HG02759 (cell line): ENCODE results near the gene UBA52.
"Not testable (repeated sequence)": the region's sequence is repeated elsewhere in the genome, so short reads cannot be mapped to it uniquely, and the experiment has no call there.

Source experiments
- ATAC-seq: cut with Tn5 transposase; IDR thresholded peaks from one replicate; pipeline ENCODE4 v1.9.1; 2021; ENCODE audit warnings: mild to moderate bottlenecking, moderate library complexity; ENCODE audit not compliant: unreplicated experiment

Gene UBA52

DNA sequence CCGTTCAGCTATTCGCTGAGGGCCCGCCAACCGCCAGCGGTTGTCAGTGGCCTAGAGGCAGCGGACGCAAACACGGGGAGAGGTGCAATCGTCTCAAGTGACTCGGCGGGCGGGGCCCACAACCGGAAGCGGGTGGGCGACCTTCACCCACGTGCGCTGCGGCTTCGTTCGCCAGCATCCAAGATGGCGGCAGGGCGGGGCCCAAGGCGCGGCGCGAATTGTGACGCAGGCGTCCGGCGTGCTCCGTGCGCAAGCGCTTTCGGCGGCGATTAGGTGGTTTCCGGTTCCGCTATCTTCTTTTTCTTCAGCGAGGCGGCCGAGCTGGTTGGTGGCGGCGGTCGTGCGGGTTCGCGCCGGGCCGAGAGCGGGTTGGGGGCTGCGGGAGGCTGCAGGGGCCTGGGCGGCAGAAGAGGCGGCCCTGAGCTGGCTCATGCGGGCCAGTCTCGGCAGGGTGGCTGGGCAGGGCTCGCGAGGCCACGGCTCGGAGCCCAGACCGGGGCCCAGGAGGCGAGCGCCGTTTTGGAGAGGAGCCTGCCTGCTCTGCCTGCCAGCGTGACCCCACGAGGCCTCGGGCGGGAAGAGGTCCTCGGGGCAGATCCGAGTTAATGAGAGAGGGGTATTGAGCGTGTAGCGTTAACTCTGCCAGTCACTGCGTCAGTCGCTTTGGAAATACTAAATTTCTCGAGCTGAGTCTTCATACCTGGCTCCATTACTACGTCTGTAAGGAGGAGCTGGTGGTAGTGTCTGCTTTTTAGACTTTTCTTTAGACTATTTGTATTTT lies at the start of gene UBA52:
TSS of gene UBA52 (plus strand) at position 294 of the 781 bp plus-strand sequence. CDS start 1,444 bp downstream, outside the sequence.
- peak; percentile 94 for ATAC-seq

DNA sequence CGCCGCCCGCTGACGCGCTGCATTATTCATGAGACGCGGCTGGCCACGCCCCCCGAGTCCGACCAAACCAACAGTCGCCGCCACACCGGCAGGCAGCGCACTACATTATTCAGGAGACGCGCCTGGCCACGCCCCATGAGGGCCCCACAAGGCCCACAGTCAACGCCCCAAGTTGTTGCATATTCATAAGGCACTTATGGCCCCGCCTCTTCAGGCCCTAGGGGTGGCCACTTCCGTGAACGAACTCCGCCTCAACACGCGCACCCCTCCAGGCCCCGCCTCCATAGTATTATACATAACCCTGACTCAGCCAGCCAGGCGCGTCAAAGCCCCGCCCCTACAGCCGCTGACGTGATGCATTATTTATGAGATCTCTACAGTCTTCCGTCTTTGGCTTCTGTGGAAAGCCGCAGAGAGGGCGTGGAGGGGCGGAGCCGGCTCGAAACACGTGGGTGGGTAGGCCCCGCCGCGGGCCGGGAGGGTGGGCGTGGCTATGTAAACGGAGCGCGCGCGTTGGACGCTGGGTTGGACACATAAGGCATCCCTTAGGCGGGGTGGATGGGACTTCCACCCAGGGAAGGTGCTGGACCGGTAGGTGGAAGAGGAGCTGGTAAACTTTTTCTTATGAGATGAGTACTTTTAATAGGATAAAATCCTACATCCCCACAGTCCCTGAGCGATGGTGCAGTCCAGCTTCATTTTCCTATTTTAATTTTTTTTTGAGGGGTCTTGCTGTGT lies 49.4 kb upstream of the UBA52 start:
- peak; percentile 84 for ATAC-seq

DNA sequence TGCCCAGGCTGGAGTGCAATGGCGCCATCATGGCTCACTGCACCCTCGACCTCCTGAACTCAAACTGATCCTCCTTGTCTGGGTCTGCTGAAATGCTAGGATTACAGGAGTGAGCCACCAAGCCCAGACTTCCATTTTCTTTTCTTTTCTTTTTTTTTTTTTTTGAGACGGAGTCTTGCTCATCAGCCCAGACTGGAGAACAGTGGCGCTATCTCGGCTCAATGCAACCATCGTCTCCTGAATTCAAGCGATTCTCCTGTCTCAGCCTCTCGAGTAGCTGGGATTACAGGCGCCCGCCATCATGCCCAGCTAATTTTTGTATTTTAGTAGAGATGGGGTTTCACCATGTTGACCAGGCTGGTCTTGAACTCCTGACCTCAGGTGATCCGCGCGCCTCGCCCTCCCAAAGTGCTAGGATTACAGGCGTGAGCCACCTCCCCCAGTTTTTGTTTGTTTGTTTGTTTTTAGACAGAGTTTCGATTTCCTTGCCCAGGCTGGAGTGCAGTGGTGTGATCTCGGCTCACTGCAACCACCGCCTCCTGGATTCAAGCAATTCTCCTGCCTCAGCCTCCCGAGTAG lies 48.7 kb upstream of the UBA52 start:
- ATAC-seq, result not testable (repeated sequence)

DNA sequence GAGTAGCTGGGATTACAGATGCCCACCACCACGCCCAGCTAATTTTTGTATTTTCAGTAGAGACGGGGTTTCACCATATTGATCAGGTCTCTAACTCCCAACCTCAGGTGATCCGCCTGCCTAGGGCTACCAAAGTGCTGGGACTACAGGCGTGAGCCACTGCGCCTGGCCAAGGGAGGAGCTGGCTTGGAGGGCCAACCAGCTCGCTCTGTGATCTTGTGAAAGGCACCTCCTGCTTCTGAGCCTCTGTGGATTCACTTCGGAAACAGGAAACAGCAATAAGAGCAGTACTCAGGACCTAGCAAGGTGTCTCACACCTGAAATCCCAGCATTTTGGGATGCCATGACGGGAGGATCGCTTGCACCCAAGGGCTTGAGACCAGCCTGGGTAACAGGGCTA lies 47.8 kb upstream of the UBA52 start:
- ATAC-seq, result no peak

DNA sequence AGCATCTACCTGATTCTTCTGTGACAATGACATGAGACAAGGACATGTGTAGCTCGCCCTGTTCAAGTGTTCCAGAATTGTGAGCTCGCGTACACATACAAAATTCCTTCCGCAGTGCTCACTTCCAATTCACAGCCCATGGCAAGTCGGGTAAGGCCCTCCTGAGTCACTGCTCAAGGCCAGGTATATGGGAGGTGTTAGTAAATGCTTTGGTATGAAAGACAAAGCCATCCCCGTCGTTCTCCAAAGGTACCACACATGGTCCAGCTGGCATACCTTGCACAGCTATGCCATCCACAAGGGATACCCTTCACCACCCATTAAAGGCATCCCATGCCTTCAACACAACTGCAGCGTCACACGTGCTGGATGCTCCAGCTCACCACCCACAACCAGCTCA lies 45.3 kb upstream of the UBA52 start:
- no peak for ATAC-seq

DNA sequence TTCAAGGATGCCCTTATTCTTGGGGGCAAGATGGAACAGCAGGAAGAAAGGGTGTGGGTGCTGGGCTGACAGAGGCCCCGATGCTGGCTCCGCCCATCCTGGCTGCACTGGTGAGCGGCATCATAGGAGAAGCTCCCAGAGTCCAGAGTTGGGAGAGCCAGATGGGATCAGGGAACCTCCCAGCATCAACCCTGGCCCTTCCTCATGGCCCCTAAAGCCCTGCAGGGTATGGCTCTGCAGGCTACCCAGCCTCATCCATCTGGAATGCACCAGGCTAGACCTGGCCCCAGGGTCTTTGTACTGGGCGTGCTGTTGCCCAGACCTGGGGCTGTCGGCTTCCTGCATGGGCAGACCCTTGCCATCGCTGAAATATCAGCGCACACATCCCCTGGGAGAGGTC lies 41.9 kb upstream of the UBA52 start:
- no peak for ATAC-seq

DNA sequence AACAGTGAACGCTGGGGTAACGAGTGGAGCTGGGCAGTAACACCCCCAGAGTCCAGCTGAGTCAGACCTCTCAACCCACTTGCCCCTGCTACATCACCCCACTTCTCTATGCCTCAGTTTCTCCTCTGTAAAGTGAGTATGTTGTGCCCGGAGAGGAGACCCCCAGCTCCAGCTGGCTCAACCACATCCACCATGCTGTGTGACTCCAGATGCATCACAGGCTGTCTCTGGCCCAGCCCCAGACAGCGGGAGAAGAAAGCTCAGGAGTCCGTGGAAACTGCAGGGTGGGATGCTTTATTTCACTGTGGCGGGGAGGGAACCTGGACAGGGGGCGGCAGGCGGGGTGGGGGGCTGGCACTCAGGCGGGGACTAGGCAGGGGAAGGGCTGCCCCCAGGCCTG lies 40.2 kb upstream of the UBA52 start:
- no peak for ATAC-seq

DNA sequence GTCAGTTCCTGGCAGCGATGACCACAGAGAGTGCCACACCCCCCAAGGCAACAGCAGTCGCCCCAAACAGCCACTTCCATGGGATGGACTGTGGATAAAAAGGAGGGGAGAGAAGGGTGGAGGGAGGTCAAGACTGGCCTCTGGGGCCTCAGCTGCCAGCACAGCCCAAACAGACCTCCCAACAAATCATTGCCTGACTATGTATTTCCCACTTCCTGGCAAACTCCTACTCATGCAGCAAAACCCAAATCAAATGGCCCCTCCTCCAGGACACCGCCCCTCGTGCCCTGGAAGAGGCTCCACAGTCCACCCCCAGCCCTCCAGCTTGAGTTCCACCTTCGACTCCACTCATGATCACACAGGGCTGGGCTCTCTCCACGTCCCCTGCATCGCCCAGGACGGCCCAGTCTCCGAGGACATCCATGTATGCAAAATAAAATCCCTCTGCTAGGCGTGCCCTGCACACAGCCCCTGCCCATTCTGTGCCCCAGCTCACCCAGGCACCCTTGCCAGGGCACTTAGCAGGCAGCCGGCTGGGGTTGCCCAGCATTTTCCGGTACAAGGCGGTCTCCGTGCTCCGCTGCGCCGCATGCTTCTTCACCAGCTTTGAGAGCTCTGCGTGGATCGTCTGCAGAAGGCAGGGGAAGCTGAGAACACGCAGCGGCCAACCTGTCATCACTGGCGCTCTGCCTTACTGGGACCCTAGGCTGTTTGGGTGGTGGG lies 39.3 kb upstream of the UBA52 start:
- ATAC-seq, result no peak

DNA sequence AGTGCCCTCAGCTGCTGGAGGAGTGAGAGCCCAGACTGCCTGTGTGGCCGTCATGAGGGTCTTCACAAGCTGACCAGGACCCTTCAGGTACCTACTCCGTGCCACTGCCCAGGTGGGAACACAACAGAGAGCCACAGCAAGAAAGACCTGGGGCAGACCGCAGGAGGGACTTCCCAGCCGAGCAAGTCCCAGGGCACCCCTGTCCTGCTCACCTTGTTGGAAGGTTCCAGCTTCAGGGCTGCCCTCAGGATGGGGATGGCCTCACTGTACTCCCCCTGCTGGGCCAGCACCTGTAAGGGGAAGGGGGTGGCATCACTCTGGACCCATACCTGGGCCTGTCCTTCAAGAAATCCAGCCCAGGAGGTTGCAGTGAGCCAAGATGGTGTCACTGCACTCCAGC lies 38.6 kb upstream of the UBA52 start:
- no peak for ATAC-seq

DNA sequence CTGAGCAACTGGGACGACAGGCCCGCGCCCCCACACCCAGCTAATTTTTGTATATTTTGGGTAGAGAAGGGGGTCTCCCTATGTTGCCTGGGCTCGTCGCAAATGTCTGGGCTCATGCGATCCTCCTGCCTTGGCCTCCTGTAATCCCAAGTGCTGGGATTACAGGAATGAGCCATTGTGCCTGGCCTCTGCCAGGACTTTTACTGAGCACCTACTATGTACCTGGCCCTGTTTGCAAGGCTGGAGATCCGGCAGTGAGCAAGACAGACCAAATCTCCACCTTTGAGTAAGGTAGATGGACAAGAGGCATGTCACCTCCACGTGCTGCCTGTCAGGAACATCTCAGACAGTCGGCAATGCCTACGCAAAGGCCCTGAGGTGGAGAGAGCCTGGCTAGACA lies 35.2 kb upstream of the UBA52 start:
- no peak for ATAC-seq

DNA sequence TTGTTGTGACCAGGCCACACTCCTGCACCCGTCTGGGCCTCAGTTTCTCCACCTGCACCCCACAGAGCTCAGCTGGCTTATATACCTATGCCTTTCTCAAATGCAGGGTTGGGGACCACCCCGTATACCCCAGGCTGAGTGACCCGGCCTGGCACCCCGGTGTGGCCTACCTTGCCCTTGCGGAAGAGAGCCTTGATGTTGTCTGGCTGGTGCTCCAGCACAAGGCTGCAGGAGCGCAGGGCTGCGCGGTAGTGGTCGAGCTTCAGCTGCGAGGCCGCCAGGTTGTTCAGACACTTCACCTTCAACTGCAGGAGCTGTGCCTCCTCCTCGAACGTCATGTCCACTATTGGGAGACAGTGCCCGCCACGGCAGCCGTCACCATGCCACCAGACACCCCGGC lies 34.2 kb upstream of the UBA52 start:
- no peak for ATAC-seq

DNA sequence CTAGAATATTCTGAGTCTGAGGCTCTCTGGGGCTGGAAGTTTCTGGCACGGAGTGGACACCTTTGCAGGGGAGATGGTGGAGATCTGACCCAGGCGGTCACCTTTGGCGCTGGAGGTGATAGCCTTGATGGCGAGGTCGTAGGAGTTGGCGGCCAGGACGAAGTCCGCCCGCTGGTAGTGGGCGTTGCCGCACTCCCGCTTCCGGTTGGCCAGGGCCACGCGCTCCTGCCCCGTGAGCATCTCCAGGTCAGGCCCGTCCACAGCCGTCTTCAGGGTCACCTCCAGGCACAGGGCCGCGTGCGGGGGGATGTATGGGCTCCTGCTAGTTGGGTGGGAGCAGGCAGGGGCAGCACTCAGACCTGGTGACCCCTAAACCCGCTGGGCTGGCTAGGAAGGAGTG lies 33.5 kb upstream of the UBA52 start:
- no peak for ATAC-seq

DNA sequence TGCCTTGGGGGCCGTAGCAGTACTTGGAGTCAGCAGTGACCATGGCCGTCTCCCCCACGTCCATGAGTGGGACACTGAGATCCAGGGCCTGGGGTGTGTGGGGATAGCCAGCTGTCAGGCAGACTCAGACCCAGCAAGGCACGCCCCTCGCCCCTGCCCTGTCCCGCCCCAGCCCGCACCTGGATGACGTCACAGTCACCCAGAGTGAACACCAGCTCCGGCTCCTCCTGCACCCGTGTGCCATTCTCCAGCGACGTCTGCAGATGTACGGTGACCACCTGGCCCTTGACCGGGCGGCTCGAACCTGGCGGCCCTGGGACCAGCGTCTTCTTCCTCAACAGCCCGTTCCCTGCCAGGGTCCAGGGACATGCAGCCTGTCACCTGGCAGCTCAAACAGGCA lies 32.3 kb upstream of the UBA52 start:
- no peak for ATAC-seq

DNA sequence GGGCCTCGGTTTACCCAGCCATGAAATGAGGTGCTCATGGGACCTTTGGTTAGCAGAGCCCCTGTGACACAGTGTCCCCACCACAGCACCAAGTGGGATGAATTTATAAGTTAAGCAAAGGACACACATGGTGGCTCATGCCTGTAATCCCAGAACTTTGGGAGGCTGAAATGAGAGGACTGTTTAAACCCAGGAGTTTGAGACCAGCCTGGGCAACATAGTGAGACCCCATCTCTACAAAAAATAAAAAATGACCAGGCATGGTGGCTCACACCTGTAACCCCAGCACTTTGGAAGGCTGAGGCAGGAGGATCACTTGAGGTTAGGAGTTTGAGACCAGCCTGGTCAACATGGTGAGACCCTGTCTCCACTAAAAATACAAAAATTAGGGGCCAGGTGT lies 31.5 kb upstream of the UBA52 start:
- ATAC-seq, result not testable (repeated sequence)

DNA sequence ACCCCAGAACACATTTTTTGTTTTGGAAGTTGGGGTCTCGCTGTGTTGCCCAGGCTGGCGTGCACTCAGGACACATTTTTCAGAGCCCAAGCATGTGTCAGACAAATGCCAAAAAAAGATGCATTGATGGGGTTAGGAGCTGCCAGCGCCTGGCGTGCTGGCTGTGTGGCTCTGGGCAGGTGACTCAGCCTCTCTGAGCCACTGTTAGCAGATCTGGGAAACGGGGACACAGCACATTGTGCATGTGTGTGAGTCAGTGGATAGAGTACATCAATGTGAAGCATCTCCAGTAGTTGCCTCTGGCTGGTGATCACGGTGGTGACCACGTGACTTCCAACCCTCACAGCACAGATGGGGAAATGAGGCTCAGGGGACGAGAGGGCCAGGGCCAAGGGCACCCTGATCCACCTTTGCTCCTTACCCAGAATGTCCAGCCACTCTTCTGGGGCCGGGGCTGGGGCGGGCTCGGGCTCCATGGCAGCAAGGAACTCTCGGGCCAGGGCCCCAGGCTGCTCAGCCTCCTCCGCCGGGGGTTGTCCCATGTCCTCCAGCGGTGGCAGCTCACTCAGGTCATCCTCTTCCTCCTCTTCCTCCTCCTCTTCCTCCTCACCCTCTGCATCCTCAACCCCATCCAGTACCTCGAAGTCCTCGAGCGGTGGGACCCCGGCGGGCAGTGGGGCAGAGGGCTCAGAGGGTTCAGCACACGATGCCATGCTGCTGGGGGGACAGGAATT lies 30.2 kb upstream of the UBA52 start:
- ATAC-seq, result no peak

DNA sequence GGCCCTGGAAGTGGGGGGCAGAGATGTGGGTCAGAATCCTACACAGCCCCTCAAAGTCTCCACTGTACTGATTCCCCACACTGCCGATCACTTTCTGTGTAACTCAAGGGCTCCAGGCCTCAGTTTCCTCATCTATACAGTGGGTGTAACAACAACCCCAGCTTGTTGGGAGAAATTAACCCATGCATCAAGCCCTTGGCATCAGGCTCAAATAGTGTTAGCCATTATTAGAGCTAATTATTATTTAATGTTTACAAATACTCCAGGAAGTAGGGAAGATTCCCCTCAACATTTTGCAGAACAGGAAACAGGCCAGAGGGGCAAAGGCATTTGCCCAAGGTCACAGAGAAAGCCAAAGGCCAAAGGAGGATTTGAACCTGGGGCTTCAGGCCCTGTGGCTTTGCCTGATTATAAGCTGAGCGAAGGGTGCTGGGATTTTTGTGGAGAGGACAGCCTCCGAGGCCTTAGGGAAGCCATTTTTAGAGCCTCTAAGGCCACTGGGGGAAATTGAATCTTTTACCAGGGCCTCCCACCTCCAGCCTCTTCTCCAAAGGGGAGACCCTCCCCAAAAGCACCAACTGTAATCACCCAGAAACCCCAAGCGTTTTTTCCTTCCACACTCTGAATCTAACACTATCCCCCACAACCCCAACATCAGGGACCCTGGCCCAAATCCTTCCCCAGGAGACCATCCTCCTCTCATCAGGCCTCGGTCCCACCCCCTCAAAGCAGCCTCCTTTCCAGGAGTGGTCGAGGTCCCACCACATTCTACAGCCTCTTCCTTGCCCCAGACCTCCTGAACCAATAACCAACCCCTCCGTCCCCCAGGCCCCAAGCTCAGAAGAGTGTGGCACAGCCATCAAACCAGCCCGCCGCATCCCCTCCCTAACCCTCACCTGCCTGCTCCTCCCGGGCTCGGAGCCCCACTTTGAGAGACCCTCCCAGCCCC lies 29.4 kb upstream of the UBA52 start:
- ATAC-seq, result no peak

DNA sequence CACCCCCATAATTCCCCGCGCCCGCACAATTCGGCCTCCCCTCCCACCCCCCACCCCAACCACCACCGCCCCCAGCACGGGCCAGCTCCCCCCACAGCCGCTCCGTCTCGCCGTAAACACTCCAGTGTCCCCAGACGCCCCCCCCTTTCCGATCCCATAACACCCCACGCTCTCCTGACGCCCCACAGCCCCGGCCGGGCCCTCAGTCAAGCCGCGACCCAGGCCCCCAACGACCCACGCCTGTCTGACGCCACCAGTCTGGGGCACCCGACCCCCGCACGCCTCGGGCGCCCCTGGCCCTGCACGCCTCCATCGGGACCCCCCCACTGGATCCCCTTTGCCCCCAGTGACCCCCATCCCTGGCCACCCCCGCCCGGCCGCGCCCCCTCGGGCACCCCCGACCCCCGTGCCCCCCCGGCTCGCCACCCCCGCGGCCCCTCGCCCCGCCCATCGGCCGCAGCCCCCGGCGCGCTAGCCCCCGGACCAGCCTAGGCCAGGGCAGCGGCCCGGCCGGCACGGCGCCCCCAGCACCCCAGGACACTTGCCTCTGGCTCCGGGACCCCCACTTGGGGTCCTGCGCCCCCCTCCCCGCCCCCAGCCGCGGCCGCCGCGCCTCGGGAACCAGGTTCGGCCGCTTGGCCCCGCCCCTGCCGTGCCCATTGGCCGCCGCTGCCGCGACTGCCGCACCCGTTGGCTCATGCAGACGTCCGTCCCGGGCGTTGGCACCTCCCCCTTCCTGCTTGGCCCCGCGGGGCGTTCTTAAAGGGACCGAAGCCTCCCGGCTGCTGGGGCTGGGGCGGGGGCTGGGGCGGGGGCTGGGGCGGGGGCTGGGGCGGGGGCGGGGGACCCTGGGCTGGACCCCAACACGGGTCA lies 28.5 kb upstream of the UBA52 start, which contains the start of gene FKBP8:
TSS of gene FKBP8 (minus strand) at position 633 of the 873 bp plus-strand sequence. CDS start 1,603 bp downstream, outside the sequence.
- peak; percentile 96 for ATAC-seq

DNA sequence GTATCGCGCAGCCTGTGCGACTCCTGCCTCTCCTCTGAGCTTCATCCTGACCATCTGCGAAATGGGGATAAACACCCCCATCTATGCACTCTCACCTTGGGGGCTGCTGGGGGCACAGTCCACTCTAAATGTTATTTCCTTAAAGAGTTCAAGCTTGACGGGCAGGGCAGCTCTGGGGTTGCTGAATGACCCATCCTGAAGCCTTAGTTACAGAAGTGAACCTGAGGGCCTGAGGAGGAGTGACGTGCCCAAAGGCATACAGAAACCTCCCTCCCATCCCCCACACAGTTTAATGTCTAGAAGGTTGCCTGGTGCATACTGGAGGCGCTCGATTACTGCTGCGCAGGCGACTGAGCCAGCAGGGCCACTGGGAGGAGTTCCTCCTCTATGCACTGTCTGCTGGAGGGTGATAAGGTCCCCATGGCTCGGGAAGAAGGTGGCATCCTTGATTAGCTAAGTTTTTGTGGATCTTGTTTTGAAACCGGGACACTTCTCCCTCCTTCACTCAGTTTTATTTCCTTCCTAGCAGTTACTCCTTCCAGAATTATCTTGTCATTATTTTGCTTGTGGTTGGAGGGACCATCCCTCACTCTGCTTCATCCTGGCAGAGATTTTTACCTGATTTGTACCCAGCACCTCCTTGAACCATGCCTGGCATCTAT lies 27.7 kb upstream of the UBA52 start:
- ATAC-seq, result peak; percentile 52
